Activated CD4-positive, alpha-beta T cell treated with anti-CD3 and anti-CD28 coated beads, Interleukin-2, amount 10 ng/mL, durations not matched to agents 7 days and 5 days (primary cell): ENCODE data around the gene SPAG9. TPM values are rescaled to one million over a fixed set of nuclear protein-coding genes. Genes with fewer than 3 reads are reported as not detected.
A peak's percentile ranks its signal among the peaks of the same experiment; 100 is the strongest.

Experiments
- CTCF ChIA-PET: fragments of 350-600 bp; sonication (Branson Sonifier 250); formaldehyde crosslinking; loops from one replicate; lab custom pipeline; 2021; ENCODE audit warnings: antibody characterized with exemption; lab: Charles Lee
- POLR2A ChIA-PET: fragments of 350-600 bp; sonication (Branson Sonifier 250); formaldehyde crosslinking; loops from one replicate; lab custom pipeline; 2021; ENCODE audit warnings: antibody characterized with exemption; lab: Charles Lee
- DNase-seq: peaks from one replicate; pipeline ENCODE4 v3.0.0-alpha.2; 2020
- H3K27ac Mint-ChIP-seq: one replicate; pipeline ENCODE4 v1.8.0; 2021; ENCODE audit warnings: mild to moderate bottlenecking, moderate library complexity, mixed read lengths
- H3K27me3 Mint-ChIP-seq: one replicate; pipeline ENCODE4 v1.8.0; 2021; ENCODE audit warnings: mixed read lengths
- H3K36me3 Mint-ChIP-seq: one replicate; pipeline ENCODE4 v1.8.0; 2021; ENCODE audit warnings: low read depth, mixed read lengths
- H3K4me1 Mint-ChIP-seq: one replicate; pipeline ENCODE4 v1.8.0; 2021; ENCODE audit warnings: mixed read lengths
- H3K4me3 Mint-ChIP-seq: one replicate; pipeline ENCODE4 v1.8.0; 2021; ENCODE audit warnings: mild to moderate bottlenecking, moderate library complexity, mixed read lengths
- H3K9me3 Mint-ChIP-seq: one replicate; pipeline ENCODE4 v1.8.0; 2021; ENCODE audit warnings: mixed read lengths
- total RNA-seq, 2 experiments: library from RNA; stranded (reverse); gene quantifications; one replicate each; pipeline ENCODE4 v1.2.3, GENCODE V29; 2021

SPAG9 gene
- total RNA-seq, 2 experiments from 2014 or later = 43.6 to 58.5 TPM

DNA sequence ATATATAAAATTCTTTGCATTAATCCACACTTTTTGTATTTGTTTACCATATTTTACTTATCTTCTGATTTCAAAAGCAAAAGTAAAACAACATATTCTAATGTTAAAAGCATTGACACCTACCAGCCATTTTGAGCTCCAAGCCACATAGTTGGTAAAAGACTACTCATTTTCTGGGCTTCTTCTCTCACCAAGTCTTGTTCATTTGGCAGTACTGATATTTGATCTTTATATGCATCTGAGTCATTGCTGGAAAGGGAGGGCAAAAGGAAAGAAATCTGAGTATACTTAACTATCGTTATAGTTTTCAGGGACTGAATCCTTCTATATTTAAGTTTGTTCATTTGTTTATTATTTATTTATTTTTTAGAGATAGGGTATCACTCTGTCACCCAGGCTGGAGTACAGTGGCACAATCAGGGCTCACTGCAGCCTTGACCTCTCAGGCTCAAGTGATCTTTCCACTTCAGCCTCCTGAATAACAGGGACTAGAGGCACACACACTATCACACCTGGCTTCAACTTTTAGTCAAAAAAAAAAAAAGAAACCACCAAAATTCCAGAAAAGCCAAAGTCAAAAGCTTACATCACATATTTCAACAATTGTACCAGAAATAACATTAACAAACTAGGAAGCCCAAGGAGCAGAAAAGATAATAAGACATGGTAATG, 133.5 kb downstream of the SPAG9 start:
- ChIA-PET POLR2A (no interaction called here), CTCF (interaction anchor here (0.6 kb wide), 1 partner anchor 328 kb away, joined by 3 read pairs; no protein-coding TSS in a partner anchor)
- H3K4me3 Mint-ChIP-seq = no peak overlapping the region
- H3K36me3 Mint-ChIP-seq = peaks cover 33% of the 10 kb centered on the region
- no peaks in the 10 kb centered on the region for H3K9me3 Mint-ChIP-seq
- no peak for DNase-seq
- H3K27me3 Mint-ChIP-seq = no peaks in the 10 kb centered on the region
- H3K4me1 Mint-ChIP-seq = no peaks in the 10 kb centered on the region
- no peak overlapping the region for H3K27ac Mint-ChIP-seq

DNA sequence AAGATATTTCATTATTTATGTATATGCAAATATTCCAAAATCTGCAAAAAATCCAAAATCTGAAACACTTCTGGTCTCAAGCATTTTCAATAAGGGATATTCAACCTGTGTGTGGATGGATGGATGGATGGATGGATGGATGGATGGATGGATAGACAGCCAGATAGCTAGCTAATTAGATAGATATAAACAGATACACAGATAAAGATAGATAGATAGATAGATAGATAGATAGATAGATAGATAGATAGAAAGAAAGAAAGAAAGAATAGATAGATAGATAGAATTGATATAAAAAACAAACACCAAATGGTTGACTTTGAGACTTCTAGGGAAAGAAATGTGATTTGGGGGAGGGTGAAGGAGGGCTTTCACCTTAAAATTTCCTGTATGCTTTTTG, 139.4 kb downstream of the SPAG9 start:
- H3K4me3 Mint-ChIP-seq = no peak overlapping the region
- ChIA-PET CTCF (no interaction called here), POLR2A (no interaction called here)
- peaks cover 15% of the 10 kb centered on the region for H3K4me1 Mint-ChIP-seq
- no peaks in the 10 kb centered on the region for H3K27me3 Mint-ChIP-seq
- no peak overlapping the region for H3K27ac Mint-ChIP-seq
- H3K36me3 Mint-ChIP-seq = peaks cover 47% of the 10 kb centered on the region
- H3K9me3 Mint-ChIP-seq = no peaks in the 10 kb centered on the region
- DNase-seq = no peak

DNA sequence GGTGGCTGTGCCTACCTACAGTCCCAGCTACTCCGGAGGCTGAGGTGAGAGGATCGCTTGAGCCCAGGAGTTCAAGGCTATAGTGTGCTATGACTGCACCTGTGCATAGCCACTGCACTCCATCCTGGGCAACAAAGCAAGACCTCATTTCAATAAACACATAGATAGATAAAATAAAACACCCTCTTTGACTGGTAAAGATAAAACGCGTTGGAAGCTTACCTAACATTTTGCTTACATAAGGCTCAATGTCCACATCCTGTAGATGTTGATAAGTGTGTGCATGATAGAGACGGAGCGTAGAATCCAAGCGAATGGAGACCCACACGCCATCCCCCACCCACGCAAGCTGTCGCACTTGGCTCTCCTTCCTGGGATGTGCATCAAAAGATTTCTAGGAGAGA, 141.1 kb downstream of the SPAG9 start:
- H3K36me3 Mint-ChIP-seq = peaks cover 47% of the 10 kb centered on the region
- ChIA-PET CTCF (no interaction called here), POLR2A (no interaction called here)
- no peak for DNase-seq
- H3K27ac Mint-ChIP-seq = no peak overlapping the region
- no peaks in the 10 kb centered on the region for H3K9me3 Mint-ChIP-seq
- no peaks in the 10 kb centered on the region for H3K27me3 Mint-ChIP-seq
- no peak overlapping the region for H3K4me3 Mint-ChIP-seq
- peaks cover 15% of the 10 kb centered on the region for H3K4me1 Mint-ChIP-seq

DNA sequence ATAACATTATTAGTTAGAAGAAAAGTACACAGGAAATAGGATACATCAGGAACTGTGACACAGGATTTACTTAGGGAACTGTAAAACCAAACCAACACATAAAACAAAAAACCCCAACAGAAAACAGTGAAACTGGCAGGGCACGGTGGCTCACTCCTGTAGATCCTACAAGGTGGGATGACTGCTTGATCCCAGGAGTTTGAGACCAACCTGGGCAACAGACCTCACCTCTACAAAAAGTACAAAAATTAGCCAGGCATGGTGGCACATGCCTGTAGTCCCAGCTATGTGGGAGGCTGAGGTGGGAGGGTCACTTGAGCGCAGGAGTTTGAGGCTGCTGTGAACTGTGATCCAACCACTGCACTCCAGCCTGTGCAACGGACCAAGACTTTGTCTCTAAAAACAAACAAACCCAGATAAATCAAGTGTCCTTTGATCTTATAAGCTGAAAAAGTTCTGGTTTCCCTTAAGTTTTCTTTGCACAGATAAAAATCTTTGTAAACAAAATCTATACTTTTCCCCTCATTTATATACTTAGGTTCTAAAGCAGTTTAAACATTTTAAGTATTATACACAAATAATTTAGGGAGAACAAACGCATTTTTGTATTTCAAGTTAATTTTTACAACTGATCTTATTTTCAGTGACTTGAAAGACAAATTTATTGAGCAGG, 143.0 kb downstream of the SPAG9 start:
- CTCF ChIA-PET = interaction anchor here (1.2 to 1.4 kb wide), 3 partner anchors 13 to 126 kb away, joined by 4 to 5 read pairs (median 4); no protein-coding TSS in a partner anchor

DNA sequence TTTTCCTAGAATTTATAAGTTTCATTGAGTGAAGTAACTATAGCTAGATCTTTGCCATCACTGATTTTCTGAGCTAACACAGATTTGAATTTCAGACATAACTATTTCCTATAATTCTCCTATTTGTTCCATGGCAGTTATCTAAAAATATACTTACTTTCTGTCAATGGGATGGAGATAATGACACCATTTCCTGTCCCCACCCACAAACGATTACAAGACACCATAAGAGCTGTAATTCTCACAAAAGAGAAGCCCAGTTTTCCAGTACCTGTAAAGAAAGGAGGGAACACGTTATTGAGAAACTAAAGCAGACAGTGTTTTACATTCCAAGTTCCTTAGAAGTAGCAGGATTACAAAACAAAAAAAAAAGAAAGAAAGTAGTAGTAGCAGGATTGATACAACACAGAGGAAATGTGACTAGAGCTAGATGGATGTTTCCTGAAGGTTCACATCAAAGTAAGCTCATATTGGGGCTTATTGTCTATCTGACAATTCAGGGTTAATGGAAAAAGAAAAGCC, 143.7 kb downstream of the SPAG9 start:
- Mint-ChIP-seq H3K4me3 (no peak overlapping the region), H3K9me3 (no peaks in the 10 kb centered on the region), H3K4me1 (peaks cover 15% of the 10 kb centered on the region), H3K27ac (peak overlapping the region; percentile 88), H3K36me3 (peaks cover 43% of the 10 kb centered on the region), H3K27me3 (no peaks in the 10 kb centered on the region)
- POLR2A ChIA-PET = no interaction called here
- CTCF ChIA-PET = interaction anchor here (1.2 to 1.4 kb wide), 3 partner anchors 12 to 125 kb away, joined by 4 to 5 read pairs (median 4); no protein-coding TSS in a partner anchor
- DNase-seq = no peak

More for the DNA sequence above, 143.0 kb downstream of the SPAG9 start:
- Mint-ChIP-seq H3K4me1 (peaks cover 15% of the 10 kb centered on the region), H3K27ac (peak overlapping the region; percentile 88), H3K4me3 (no peak overlapping the region), H3K27me3 (no peaks in the 10 kb centered on the region), H3K9me3 (no peaks in the 10 kb centered on the region), H3K36me3 (peaks cover 45% of the 10 kb centered on the region)
- POLR2A ChIA-PET = no interaction called here
- DNase-seq = no peak

DNA sequence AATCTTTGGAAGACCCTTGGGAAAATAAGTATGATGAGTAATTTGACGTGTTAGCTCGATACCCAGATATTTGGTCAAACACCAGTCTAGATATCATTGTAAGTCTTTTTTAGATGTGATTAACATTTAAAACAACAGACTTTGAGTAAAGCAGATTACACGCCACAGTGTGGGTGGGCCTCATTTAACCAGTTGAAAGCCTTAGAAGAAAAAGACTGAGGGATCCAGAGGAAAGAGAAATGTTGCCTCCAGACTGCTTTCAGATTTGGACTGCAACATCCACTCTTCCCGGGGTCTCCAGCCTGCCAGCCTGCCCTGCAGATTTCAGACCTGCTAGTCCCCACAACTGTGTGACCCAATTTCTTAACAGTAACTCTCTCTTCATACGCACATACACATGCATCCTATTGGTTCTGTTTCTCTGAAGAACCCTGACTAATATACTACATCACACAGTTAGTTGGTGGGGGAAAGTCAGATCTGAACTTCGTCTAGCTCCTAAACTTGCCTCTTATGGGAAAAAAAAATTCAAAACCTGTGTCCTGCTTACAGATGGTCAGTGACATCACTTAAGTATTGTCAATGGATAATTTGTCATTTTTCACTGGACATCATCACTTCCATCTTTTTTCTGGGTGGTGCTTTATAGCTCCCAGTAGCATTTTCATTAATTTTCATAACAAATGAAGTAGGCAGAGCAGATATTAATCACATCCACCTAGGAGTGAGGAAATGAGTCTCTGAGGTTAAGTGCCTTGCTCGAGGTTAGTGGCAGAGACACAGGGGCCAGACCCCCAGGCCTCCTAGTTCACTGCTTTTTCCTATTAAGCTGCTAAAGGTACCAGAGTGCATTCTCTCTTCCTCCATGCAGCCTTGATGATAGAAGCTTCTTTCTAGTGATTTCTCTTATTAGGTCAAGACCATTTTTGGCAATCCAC, 146.8 kb downstream of the SPAG9 start:
- POLR2A ChIA-PET = no interaction called here
- Mint-ChIP-seq H3K27ac (no peak overlapping the region), H3K4me1 (peaks cover 15% of the 10 kb centered on the region), H3K36me3 (peaks cover 42% of the 10 kb centered on the region), H3K9me3 (no peaks in the 10 kb centered on the region), H3K4me3 (no peak overlapping the region), H3K27me3 (no peaks in the 10 kb centered on the region)
- CTCF ChIA-PET = interaction anchor here (0.8 to 3.3 kb wide), 7 partner anchors 8 to 180 kb away, joined by 3 to 9 read pairs (median 3); partner anchors contain the start of gene NME1
- no peak for DNase-seq

DNA sequence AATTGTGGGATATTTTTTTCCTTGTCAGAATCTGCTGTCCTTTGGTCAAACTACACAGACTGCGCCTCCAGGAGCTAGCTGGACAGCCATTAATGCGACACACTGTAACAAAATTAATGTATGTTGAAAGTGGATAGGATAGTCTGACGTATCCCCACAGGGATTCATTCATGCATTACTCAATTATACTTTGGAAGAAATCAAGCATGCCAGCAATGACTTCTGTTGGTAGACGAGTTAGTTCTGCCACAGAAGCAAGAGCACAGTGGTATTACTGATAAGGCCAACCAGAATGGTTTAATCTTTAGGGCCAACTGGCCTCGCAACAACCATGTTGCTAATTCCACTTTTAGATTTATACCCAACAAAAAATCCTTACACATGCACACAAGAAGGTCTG, 148.1 kb downstream of the SPAG9 start:
- Mint-ChIP-seq H3K4me1 (peaks cover 13% of the 10 kb centered on the region), H3K27ac (no peak overlapping the region), H3K4me3 (no peak overlapping the region), H3K36me3 (peaks cover 31% of the 10 kb centered on the region), H3K9me3 (no peaks in the 10 kb centered on the region), H3K27me3 (no peaks in the 10 kb centered on the region)
- no peak for DNase-seq
- POLR2A ChIA-PET = no interaction called here
- CTCF ChIA-PET = interaction anchor here (1.5 to 3.3 kb wide), 2 partner anchors 12 to 120 kb away, joined by 3 to 9 read pairs; no protein-coding TSS in a partner anchor

DNA sequence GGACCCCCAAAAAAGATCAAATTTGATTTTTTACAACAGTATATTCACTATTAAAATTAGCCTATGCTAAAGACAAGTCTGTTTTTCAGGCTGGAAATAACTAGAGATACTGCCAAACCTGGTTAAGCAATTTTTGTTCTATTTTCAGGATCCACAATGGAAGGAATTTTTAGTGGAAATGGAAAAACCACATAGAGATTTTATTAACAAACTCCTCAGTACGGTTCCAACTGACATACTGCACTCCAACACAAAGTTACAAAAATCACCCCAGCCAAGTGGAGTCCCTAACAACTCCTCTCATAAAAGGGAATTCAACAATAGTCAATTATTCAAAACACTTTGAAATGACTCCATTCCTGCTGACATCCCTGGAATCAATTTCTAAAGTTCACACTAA, 152.9 kb downstream of the SPAG9 start:
- CTCF ChIA-PET = interaction anchor here (1.4 kb wide), 1 partner anchor 115 kb away, joined by 4 read pairs; no protein-coding TSS in a partner anchor
- H3K27ac Mint-ChIP-seq = no peak overlapping the region
- POLR2A ChIA-PET = no interaction called here
- H3K9me3 Mint-ChIP-seq = no peaks in the 10 kb centered on the region
- no peaks in the 10 kb centered on the region for H3K27me3 Mint-ChIP-seq
- peaks cover 34% of the 10 kb centered on the region for H3K36me3 Mint-ChIP-seq
- H3K4me1 Mint-ChIP-seq = peaks cover 12% of the 10 kb centered on the region
- no peak overlapping the region for H3K4me3 Mint-ChIP-seq
- no peak for DNase-seq

DNA sequence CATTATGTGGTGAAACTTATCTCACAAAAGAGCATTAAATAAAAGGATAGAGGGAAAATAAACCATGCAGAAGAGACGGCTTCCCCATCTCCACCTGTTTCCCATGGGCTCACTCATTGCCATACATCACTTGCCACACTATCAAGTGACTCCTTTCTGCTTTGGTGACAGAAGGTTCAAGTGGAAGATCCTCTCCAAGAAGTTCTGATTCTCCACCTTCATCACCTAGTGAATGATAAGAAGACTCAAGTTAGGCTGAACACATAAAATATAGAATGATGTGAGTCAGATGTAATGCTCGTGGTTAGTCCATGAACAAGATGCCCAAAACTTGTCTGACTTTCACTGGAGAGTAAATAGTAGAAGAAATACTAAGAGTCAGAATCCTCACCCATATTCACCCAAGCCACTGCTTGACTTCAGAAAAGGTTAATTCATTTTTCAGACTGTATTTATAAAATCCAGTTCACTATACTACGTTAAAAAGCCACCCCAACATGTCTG, 154.5 kb downstream of the SPAG9 start:
- Mint-ChIP-seq H3K36me3 (peaks cover 34% of the 10 kb centered on the region), H3K4me3 (no peak overlapping the region), H3K27me3 (no peaks in the 10 kb centered on the region), H3K27ac (peak overlapping the region; percentile 56), H3K9me3 (no peaks in the 10 kb centered on the region), H3K4me1 (peaks cover 12% of the 10 kb centered on the region)
- POLR2A ChIA-PET = no interaction called here
- CTCF ChIA-PET = interaction anchor here (1.0 to 3.8 kb wide), 4 partner anchors 8 to 113 kb away, joined by 3 to 16 read pairs (median 5); no protein-coding TSS in a partner anchor
- DNase-seq = no peak

- H3K27me3 Mint-ChIP-seq = no peaks in the 10 kb centered on the region
- ChIA-PET POLR2A (no interaction called here), CTCF (interaction anchor here (0.6 to 3.8 kb wide), 2 partner anchors 110 to 188 kb away, joined by 3 to 16 read pairs; no protein-coding TSS in a partner anchor)
- H3K27ac Mint-ChIP-seq = no peak overlapping the region
- peaks cover 12% of the 10 kb centered on the region for H3K4me1 Mint-ChIP-seq
- no peak for DNase-seq
- H3K36me3 Mint-ChIP-seq = peaks cover 26% of the 10 kb centered on the region
- H3K4me3 Mint-ChIP-seq = no peak overlapping the region
- no peaks in the 10 kb centered on the region for H3K9me3 Mint-ChIP-seq
Measured at GRCh38 chr17:50963139-50963538, 157.5 kb downstream of the SPAG9 start.

DNA sequence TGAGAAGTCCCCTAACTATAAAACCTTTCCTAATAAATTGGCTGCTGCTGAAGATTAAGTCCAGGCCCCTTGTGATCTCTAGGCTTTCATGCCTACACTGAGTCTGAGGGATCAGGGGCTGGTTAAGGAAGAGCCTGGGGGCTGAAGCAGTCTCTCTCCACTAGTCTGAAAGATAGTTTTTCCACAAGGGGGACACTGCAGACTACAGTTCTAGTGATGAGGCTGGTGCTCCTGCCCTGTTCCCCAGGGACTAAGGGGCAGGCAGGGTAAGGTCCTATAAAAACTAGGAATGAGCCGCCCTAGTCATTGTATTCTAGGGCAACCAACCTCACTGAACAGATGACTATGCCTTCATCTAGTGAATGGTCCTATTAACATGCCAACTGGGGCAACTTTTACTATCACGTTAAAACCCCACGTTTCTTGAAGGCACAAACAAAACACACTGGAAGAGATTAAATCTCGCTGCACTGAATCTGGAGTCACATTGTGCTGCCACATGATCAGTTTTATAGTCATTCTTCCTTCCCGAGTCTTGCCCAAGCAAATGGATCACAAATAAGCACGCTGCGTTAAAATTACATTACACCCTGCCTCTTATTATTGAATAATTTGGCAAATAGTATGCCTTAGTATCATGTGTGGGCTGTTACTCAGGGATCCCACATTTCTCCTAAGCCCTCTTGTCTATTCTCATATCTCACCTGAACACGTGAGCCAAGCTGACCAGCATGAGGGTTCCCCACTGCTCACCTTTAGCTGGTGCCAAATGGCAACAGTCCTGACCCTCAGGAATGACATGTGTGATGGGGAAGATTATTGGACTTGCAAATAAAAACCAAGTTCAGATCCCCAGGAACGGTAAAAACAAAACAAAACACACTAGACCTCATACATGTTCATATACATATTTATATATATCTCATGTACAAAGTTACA, 159.1 kb downstream of the SPAG9 start:
- H3K36me3 Mint-ChIP-seq = peaks cover 21% of the 10 kb centered on the region
- H3K4me1 Mint-ChIP-seq = peaks cover 17% of the 10 kb centered on the region
- ChIA-PET CTCF (no interaction called here), POLR2A (no interaction called here)
- H3K27me3 Mint-ChIP-seq = no peaks in the 10 kb centered on the region
- H3K4me3 Mint-ChIP-seq = no peak overlapping the region
- H3K27ac Mint-ChIP-seq = no peak overlapping the region
- H3K9me3 Mint-ChIP-seq = no peaks in the 10 kb centered on the region
- DNase-seq = no peak
